ENCODE measurements around the gene DYNC2LI1. TPM values are rescaled to one million over a fixed set of nuclear protein-coding genes. Genes with fewer than 3 reads are reported as not detected.

DYNC2LI1 gene
- polyA plus RNA-seq, 1 donor (not counting 4 experiments of a cell fraction or from before 2014, with no cell fraction given): 29.9 TPM

DNA sequence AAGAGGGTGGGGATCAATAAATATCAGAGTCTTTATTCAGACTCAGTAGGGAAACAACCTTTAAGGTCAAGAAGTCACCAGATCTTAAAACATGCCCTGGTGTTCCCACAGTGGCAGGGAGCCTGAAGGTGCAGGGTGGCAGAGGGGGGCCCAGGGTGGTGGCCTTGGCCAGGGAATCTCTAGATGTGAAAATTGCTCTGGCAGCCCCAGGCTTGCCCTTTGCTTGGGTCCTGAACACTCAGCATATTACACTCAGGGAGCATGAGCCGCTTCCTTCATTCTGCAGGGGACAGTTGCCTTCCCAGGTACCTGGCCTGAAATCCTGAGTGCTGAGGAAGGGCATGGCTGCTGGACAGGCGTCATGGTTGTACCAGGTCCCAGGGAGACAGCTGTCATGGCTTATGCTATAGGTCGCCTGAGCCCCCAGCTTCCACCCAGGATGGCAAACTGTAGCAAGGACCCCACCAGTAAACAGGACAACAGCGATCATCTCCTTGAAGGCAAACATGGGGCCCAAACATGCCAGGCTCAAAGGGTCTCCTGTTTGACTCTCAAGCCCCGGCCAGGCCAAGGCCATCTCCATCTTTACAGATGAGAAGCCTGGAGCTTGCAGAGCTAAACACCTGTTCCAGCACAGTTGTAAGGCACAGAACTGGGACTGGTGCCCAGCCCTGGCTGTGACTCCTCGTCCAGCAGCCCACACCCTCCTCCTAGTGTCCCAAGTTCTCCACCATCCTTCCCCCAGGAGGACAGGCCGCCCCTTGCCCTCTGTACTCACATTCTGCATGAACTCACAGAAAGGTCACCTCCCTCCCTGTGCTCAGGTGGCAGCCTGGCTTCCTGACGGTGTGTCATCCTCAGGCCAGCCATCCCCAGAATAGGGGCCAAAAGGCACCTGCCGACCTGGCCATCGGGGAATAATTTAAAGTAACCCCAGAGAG lies 79.6 kb downstream of the DYNC2LI1 start:
- FAIRE-seq (no peak), DNase-seq (ENCODE audit: low read depth, low spot score) (no peak)
- Histone ChIP-seq H3K9me1 (ENCODE audit: control insufficient read depth, extremely low read depth, insufficient read depth, low read length) (no peaks in the 10 kb centered on the region), H3K4me3 (ENCODE audit: control insufficient read depth in 2 of 3, extremely low read depth in 1 of 3, insufficient read depth in 2 of 3, low read depth in 1 of 3, low read length in 3 of 3) (no peak overlapping the region), H3K27ac (ENCODE audit: control insufficient read depth, insufficient read depth, low read length) (no peak overlapping the region), H3K4me1 (ENCODE audit: control insufficient read depth, extremely low read depth, insufficient read depth, low read length) (no peaks in the 10 kb centered on the region), H3K36me3 (ENCODE audit: control insufficient read depth in 2 of 2, extremely low read depth in 1 of 2, insufficient read depth in 2 of 2, low read length in 2 of 2) (no peaks in the 10 kb centered on the region), H2AFZ (ENCODE audit: control insufficient read depth, low read length) (no peak overlapping the region), H3K9ac (ENCODE audit: control insufficient read depth, extremely low read depth, insufficient read depth, low read length) (no peak overlapping the region), H3K27me3 (ENCODE audit: control insufficient read depth, extremely low read depth, insufficient read depth, low read length) (peaks cover 14% of the 10 kb centered on the region), H3K4me2 (ENCODE audit: control insufficient read depth, extremely low read depth, insufficient read depth, low read depth, low read length) (no peak overlapping the region), H4K20me1 (ENCODE audit: control insufficient read depth, extremely low read depth, insufficient read depth, low read length) (no peaks in the 10 kb centered on the region), H3K79me2 (ENCODE audit: control insufficient read depth, insufficient read depth, low read length) (no peaks in the 10 kb centered on the region), H3K9me3 (ENCODE audit: control insufficient read depth, low read depth, low read length) (no peaks in the 10 kb centered on the region)
- TF ChIP-seq EZH2 (IDR thresholded peaks at IDR 0.05; ENCODE audit: low read length): no peak
- TF ChIP-seq, protein P1, sequence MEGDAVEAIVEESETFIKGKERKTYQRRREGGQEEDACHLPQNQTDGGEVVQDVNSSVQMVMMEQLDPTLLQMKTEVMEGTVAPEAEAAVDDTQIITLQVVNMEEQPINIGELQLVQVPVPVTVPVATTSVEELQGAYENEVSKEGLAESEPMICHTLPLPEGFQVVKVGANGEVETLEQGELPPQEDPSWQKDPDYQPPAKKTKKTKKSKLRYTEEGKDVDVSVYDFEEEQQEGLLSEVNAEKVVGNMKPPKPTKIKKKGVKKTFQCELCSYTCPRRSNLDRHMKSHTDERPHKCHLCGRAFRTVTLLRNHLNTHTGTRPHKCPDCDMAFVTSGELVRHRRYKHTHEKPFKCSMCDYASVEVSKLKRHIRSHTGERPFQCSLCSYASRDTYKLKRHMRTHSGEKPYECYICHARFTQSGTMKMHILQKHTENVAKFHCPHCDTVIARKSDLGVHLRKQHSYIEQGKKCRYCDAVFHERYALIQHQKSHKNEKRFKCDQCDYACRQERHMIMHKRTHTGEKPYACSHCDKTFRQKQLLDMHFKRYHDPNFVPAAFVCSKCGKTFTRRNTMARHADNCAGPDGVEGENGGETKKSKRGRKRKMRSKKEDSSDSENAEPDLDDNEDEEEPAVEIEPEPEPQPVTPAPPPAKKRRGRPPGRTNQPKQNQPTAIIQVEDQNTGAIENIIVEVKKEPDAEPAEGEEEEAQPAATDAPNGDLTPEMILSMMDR (optimal IDR thresholded peaks at IDR 0.05 in 1 of 3, IDR thresholded peaks at IDR 0.05 in 1 of 3, conservative IDR thresholded peaks at IDR 0.05 in 1 of 3; ENCODE audit: extremely low read depth in 1 of 3, insufficient read depth in 2 of 3, low read length in 3 of 3): no peak
- dilution Hi-C loops (cut with MboI; ENCODE audit: extremely low pct_ligation_motif_present, low sequenced_read_pairs): no loop called here

DNA sequence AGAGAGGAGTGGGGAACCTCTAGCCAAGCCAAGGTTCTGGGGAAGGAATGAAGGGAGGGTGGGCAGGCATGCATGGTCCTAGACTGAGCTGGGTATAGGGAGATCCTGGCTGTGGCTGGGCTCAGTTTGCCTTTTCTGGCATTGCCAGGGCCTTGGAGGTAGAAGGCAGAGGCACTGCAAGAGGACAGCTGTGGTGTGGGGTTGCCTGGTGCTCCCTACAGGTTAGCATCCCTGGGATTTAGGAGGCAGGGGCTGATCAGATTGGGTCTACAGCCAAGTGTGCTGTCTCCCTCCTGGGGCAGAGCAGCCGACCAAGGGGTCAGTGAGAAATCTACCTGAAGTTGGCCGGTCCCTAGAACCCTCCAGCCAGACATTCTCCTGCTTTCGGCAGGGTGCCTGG lies 80.8 kb downstream of the DYNC2LI1 start:
- Histone ChIP-seq H3K9ac (ENCODE audit: control insufficient read depth, extremely low read depth, insufficient read depth, low read length) (no peak overlapping the region), H3K9me1 (ENCODE audit: control insufficient read depth, extremely low read depth, insufficient read depth, low read length) (no peaks in the 10 kb centered on the region), H3K9me3 (ENCODE audit: control insufficient read depth, low read depth, low read length) (no peaks in the 10 kb centered on the region), H3K79me2 (ENCODE audit: control insufficient read depth, insufficient read depth, low read length) (no peaks in the 10 kb centered on the region), H3K27me3 (ENCODE audit: control insufficient read depth, extremely low read depth, insufficient read depth, low read length) (peaks cover 17% of the 10 kb centered on the region), H2AFZ (ENCODE audit: control insufficient read depth, low read length) (no peak overlapping the region), H3K36me3 (ENCODE audit: control insufficient read depth in 2 of 2, extremely low read depth in 1 of 2, insufficient read depth in 2 of 2, low read length in 2 of 2) (no peaks in the 10 kb centered on the region), H4K20me1 (ENCODE audit: control insufficient read depth, extremely low read depth, insufficient read depth, low read length) (no peaks in the 10 kb centered on the region), H3K27ac (ENCODE audit: control insufficient read depth, insufficient read depth, low read length) (no peak overlapping the region), H3K4me1 (ENCODE audit: control insufficient read depth, extremely low read depth, insufficient read depth, low read length) (no peaks in the 10 kb centered on the region), H3K4me3 (ENCODE audit: control insufficient read depth in 2 of 3, extremely low read depth in 1 of 3, insufficient read depth in 2 of 3, low read depth in 1 of 3, low read length in 3 of 3) (no peak overlapping the region), H3K4me2 (ENCODE audit: control insufficient read depth, extremely low read depth, insufficient read depth, low read depth, low read length) (no peak overlapping the region)
- DNase-seq (ENCODE audit: low read depth, low spot score) (no peak), FAIRE-seq (no peak)
- dilution Hi-C loops (cut with MboI; ENCODE audit: extremely low pct_ligation_motif_present, low sequenced_read_pairs): no loop called here
- no peak for TF ChIP-seq EZH2 (IDR thresholded peaks at IDR 0.05; ENCODE audit: low read length)
- TF ChIP-seq, protein P1 (optimal IDR thresholded peaks at IDR 0.05 in 1 of 3, IDR thresholded peaks at IDR 0.05 in 1 of 3, conservative IDR thresholded peaks at IDR 0.05 in 1 of 3; ENCODE audit: extremely low read depth in 1 of 3, insufficient read depth in 2 of 3, low read length in 3 of 3): no peak
